HG03575 (cell line): ENCODE data around the gene PPP1R7.

Experiments used
- ATAC-seq: cut with Tn5 transposase; IDR thresholded peaks from one replicate; pipeline ENCODE4 v1.9.1; 2021; ENCODE audit not compliant: unreplicated experiment, insufficient number of reproducible peaks, low FRiP score; ENCODE audit errors: extremely low read depth

PPP1R7 gene

DNA sequence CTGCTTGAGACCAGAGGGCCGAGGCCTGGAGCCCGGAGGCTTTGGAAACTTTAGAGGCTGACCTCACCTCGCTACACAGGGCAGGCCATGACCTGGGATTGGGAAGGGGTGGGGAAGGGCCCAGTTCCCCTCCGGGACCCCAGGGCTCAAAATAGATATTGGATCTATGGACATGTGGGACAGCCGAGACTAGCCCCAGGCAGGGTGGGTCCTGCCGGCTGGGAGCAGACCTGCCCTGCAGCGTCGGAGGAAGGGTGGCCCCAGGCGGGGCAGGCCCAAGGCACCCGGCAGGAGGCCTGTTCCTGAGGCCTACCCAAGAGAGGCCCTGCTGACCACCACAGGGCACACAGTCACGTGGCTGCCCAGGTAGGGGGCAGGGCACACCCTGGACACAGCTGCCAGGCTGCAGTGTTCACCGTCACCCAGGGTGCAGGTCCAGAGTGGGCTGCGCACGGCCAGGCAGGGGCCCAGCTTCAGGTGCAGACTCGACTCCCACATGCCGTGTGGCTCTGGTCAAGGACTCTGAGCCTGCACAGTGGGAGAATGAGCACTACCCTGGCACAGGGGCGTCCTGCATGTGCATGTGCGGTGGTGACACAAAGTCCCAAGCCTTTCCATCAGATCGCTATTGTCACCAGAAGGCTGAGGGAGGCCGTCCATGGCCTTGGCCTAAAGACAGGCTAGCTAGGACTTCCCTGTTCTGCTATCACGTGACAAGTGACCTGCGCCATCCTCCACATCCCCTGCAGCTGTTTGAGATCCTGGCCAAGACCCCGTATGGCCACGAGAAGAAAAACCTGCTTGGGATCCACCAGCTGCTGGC is 51.4 kb downstream of the PPP1R7 start:
- ATAC-seq, result no peak

DNA sequence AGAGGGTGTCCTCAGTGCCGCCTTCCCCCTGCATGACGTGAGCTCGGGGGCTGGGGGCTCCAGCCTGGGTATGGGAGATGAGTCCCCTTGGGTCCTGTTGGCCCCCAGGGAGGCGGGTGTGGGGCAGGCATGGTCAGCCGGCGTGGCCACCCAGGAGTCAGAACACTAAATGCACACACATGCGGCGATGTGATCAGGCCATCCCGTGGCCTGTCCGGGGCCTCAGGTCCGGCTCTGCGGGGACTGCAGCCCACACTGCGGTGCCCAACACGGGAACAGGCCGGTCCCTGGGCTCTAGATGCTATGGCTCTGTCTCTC is 52.0 kb downstream of the PPP1R7 start:
- no peak for ATAC-seq

DNA sequence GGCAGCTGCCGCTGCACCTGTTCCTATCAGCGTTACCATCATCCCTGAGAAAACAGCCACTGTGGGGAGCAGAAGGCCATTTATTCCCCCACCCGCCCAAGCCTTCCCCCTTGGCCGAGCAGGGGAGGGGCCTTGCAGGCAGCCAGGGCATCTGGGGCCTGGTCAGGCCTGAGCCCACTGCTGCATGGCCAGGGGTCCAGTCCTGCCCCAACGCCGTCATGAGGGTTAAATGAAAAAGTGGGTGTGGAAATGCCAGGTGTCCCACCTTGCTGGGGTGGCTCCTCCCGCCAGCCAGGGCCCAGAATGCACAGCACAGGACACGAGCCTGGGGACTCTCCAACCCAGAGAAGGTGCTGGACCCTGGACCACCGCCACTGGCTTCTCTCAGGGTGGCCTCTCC is 52.4 kb downstream of the PPP1R7 start:
- ATAC-seq, result no peak

DNA sequence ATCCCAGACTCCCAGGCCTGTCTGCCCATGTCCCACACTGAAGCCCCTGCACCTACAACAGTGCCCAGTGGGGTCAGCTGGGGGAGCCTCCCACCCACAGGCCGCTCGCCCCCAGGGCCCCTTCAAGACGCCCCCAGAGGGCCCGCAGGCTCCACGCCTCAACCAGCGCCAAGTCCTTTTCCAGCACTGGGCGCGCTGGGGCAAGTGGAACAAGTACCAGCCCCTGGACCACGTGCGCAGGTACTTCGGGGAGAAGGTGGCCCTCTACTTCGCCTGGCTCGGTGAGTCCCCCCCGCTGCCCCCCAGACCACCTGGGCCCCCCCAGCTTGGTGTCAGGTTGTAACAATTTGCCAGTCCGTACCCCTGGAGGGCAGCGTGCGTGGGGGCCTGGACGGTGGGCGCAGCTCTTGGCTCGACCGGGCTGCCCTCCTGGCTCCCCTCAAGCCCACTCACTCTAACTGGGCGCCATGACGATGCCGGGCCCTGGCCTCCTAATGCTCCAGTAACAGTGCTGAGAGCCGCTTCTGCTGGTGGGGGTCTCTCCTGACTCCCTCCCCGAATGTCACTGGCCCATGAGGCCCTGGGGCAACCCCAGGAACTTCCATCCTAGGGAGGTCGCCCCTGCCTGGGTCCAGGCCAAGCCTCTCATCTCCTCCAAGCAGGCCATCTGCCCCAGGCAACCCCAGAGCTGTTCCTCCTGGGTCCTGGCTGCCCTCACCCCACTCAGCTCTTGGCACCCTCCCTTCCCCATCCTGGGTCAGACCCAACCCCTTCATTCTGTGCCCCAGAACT is 53.1 kb downstream of the PPP1R7 start:
- no peak for ATAC-seq

DNA sequence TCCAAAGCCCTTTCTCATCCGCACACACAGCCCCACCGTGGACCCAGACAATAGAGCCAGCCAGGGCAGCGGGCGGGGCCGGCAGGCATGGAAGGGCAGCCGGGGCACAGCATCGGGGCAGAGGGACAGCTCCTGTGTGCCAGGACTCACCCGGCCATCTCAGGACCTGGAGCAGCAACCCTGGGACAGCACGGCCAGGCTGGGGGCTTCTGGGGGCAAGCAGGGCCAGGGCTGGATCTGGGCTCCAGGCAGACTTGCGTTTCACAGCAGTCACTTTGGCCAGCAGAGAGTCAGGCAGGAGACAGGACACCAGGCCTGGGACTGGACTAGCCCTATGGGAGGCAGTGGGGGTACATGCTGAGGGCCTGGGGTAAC is 53.7 kb downstream of the PPP1R7 start:
- no peak for ATAC-seq

DNA sequence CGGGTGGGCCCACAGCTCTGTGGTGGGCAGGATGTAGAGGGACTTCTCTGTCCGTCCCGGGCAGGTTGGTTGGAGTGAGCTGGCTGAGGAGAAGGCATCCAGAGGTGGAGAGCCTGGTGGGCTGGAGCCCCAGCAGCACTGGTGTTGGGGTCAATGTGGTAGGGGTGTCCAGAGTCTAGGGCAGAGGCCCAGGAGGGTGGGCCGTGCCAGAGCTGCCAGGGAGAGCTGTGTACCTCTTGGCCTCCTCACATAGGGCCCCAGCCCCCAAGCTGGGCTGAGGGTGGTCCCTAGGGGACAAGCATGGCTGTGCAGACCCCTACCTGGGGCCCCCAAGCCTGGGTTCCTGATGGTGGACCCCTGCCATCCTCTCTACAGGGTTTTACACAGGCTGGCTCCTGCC is 54.2 kb downstream of the PPP1R7 start:
- ATAC-seq, result no peak

DNA sequence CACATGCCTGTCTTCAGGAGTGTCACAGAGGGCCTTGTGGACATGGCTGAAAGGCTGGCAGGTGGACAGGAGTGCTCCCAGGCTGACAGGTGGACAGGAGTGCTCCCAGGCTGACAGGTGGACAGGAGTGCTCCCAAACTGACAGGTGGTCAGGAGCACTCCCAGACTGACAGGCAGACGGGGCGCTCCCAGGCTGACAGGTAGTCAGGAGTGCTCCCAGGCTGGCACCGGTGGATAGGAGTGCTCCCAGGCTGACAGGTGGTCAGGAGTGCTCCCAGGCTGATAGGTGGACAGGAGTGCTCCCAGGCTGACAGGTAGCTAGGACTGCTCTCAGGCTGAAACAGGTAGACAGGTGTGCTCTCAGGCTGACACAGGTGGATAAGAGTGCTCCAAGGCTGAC is 54.8 kb downstream of the PPP1R7 start:
- no peak for ATAC-seq

DNA sequence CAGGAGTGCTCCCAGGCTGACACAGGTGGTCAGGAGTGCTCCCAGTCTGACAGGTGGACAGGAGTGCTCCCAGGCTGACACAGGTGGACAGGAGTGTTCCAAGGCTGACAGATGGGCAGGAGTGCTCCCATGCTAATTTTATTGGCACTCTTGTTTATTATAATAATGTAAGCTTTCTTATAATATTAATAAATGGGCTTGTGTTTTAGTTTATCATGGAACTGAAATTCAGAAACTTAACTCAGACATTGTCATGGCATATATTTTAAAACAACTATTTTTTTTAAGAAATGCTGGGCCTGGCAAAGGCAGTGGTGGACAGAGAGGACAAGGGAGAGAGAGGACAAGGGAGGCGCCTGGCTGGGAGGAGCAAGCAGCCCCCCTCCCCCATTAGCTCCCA is 56.9 kb downstream of the PPP1R7 start:
- no peak for ATAC-seq

DNA sequence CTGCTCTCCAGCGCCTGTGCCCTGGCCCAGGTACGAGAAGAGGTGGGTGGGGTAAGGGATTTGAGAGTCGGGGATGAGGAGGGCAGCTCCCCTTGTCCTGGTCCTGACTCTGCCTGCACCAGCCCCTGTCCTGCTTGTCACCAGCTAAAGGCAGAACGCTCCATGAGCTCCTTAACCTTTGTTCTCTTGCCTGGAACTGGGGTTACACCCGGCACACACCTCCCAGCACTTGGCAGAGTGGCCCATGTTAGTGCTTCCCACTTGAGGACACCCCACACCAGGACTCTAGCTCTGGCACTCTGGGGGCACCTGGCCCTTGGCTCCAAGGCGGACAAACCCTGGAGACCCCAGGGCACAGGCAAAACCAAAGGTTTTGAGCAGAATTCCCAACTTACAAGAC is 57.4 kb downstream of the PPP1R7 start:
- ATAC-seq, result no peak

DNA sequence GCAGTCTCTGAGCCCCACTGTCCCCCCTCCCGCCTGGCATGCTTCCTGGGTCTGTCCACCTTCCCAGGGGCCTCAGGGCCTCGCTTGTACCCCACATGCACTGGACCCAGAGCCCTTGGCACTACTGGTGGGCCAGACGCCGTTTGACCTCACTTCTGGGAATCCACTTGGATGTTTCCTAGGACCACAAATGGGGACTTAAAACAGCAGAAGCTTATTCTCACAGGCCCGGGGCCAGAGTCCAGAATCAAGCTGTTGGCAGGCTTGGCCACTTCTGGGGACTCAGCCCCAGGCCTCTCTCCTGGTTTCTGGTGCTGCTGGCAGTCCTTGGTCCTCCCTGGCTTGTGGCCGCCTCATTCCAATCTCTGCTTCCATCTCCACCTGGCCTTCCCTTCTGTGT is 57.8 kb downstream of the PPP1R7 start:
- ATAC-seq, result no peak

DNA sequence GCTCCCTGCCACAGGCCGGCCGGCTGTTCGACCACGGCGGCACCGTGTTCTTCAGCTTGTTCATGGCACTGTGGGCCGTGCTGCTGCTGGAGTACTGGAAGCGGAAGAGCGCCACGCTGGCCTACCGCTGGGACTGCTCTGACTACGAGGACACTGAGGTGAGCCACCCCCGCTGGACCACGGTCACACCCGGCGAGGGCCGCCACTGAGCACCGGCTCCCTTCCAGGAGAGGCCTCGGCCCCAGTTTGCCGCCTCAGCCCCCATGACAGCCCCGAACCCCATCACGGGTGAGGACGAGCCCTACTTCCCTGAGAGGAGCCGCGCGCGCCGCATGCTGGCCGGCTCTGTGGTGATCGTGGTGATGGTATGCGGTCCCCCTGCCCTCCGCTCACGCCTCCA is 59.0 kb downstream of the PPP1R7 start:
- no peak for ATAC-seq

DNA sequence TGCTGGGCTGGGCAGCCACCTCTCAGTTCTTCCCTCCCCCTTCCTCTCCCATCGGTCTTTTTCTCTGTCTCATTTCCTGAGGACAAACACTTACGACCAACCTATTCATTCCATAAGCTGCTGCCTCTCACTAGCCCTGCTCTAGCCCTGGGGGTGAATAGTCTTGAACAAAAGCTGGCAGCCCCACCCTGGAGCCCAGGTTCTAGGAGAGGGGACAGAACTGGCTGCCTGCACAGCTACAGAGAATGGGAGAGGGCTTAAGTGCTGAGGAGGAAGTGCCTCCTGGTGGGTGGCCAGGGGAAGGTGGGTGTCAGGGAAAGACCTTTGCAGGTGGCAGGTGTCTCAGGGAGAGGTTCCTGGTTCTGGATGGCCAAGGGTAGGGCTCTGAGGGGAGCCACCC is 61.0 kb downstream of the PPP1R7 start:
- ATAC-seq, result no peak

DNA sequence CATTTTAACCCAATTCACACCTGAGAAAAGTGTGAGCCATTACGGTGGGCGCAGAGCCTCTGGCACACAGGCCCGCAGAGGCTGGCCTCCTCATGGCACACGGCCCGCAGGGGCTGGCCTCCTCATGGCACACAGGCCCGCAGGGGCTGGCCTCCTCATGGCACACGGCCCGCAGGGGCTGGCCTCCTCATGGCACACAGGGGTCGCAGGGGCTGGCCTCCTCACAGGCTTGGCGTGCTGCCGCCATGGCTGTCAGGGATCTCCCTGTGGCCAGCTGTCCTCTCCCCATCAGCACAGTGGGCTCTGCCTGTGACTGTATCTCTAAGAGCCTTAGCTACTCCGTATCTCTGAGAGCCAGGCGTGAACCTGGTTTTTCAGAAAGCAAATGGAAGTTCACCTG is 62.8 kb downstream of the PPP1R7 start:
- no peak for ATAC-seq

DNA sequence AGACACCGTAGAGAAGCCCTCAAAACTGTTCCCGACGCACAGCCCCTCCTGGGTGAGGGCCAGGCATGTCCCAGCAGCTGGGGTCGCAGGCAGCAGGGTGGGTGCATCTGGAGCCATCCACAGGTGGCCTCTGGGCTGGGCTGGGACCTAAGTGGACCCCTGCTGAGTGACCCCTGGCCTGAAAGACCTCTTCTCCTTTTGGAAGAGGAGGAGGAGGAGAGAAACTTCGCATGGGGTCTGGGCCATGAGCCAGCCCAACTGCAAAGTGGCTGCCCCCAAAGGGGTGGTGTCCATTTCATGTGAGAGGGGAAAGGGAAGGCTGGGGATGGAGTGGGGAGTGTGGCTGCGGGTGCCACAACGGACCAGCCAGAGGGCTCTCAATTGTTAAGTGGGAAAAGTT is 63.3 kb downstream of the PPP1R7 start:
- no peak for ATAC-seq

DNA sequence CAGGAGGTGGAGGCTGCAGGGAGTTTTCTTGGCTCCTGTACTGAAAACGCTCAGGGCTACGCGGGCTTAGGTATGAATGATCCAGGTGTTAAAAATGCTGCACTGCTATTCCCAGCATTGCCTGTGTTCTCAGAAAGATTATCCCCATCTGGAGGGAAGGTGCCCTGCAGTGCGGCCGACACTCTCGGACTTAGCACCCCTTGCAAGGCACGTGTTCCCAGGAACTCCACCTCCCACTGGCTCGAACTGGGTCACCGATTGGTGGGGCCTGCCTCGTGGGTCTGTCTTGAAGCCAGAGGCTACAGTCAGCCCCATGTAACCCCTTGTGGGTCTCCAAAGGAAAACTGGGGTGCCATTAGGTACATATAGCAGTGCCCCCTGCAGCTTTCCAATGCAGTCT is 63.9 kb downstream of the PPP1R7 start:
- ATAC-seq, result no peak

DNA sequence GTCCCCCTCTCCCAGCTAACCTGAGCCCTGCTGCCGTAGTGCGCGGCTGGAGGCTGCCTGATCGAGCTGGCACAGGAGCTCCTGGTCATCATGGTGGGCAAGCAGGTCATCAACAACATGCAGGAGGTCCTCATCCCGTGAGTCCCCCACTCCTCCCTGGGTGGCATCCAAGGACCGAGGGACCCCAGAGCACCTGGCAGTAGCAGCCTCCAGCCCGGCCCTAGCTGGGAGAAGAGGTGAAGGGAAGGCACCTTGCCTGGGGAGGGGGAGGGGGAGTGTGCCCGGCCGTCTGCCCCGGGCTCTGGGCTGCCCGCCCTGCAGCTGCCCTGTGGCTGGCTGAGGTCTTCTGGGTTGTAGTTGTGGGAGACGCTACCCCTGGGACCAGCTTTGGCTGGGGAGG is 64.5 kb downstream of the PPP1R7 start:
- no peak for ATAC-seq

DNA sequence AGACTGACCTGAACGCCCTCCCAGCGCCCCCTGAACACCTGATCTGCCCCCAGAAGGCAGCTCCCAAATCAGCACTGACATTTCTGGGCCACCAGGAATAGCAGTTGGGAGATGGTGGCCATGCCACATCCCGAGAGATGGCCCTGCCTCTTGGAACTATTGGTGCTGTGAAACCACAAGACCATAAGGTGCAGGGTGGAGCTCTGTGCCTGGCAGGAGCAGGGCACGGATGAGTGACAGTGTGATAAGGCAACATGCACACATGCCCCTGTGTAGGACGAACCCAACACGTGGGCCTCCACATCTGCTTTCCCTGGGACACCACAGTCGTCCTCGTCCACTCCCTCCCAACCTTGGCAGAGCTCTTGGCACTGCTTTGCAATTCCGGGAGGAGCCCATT is 65.2 kb downstream of the PPP1R7 start:
- no peak for ATAC-seq

DNA sequence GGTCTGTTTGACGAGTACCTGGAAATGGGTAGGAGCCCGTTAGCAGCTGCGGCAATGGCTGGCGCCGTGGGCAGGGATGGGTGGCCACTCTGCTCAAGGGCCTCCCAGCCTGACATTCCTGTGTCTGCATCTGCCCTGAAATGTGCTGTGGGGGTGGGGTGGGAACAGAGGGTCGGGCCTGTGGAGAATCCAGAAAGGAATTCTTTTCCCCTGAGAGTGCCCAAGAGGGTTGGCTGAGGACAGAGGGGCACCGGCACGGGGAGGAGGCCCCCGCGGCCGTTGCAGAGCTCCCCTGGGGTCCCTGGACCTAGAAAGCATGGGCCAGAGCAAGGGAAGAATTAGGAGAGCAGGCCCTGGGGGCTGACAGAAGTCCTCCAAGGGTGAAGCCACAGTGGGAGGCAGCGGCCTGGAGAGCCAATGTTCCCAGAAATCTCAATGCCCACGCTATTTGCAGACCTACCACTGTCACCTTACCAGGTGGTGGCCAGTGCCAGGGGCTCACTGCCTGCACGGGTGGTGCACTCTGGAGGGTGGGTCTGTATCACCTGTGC is 66.0 kb downstream of the PPP1R7 start:
- ATAC-seq, result no peak

DNA sequence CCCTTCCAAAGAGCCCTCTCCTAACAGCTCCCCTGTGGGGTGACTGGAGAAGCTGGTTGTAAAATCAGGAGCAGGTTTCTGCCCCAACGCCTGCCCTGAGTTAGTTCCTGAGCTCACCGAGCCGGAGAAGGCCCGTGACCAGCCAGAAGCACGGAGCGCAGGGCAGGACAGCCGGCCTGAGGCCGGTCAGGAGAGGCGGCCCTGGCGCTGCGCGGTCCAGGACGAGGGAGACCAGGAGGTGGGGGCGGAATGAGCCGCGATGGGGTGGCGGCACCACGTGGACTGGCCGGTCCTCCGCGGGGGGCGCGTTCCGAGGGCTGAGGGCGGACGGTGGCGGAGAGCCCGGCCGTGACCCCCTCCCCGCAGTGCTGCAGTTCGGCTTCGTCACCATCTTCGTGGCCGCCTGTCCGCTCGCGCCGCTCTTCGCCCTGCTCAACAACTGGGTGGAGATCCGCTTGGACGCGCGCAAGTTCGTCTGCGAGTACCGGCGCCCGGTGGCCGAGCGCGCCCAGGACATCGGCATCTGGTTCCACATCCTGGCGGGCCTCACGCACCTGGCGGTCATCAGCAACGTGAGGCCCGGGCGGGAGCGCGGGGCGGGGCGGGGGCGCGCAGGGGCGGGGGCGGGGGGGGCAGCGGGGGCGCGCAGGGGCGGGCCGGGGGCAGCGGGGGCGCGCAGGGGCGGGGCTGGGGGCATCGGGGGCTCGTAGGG is 67.2 kb downstream of the PPP1R7 start:
- ATAC-seq, result no peak
